GM23248 (cell line): ENCODE data around the gene PCGF2.

Experiments used
- EZH2 ChIP-seq: fragments of 200-600 bp; sonication (generic); IDR thresholded peaks from 2 replicates; pipeline ENCODE4 v1.6.1; 2018; ENCODE audit warnings: antibody characterized with exemption, mild to moderate bottlenecking; ENCODE audit not compliant: insufficient read depth, poor library complexity, severe bottlenecking
- EZH2phosphoT487 ChIP-seq: fragments of 200-600 bp; sonication (generic); IDR thresholded peaks from 2 replicates; pipeline ENCODE4 v1.6.1; 2018; ENCODE audit warnings: antibody characterized with exemption, moderate library complexity, mild to moderate bottlenecking, low read depth; ENCODE audit not compliant: insufficient read depth

DNA sequence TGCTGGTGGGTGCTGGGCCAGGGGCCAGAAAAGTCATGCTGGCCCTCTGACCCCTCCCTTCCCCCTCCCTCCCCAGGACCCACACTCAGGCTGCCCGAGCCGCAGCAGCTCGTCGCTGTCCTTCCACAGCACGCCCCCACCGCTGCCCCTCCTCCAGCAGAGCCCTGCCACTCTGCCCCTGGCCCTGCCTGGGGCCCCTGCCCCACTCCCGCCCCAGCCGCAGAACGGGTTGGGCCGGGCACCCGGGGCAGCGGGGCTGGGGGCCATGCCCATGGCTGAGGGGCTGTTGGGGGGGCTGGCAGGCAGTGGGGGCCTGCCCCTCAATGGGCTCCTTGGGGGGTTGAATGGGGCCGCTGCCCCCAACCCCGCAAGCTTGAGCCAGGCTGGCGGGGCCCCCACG is 26.3 kb downstream of the PCGF2 start:
- TF ChIP-seq EZH2phosphoT487 (no peak), EZH2 (no peak)
